ENCODE results near the gene NLRP6.

DNA sequence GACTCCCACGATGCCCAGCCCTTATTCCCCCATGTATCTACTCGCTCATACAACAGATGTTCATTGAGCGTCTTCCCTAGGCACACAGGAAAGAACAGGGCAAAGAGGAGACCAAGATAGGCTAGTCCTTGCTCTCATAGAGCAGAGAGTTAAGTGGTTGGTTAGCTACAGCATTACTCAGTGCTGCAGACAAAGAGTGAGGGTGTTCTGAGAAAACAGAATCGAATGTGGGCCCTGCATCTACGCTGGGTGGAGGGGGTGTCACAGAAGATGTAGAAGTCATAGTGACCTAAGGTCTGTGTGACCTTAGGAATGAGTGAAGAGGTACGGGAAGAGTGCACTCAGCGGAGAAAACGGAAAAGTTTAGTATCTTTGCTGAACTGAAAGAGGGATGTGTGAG, 29.1 kb upstream of the NLRP6 start:
- TF ChIP-seq, protein P1, sequence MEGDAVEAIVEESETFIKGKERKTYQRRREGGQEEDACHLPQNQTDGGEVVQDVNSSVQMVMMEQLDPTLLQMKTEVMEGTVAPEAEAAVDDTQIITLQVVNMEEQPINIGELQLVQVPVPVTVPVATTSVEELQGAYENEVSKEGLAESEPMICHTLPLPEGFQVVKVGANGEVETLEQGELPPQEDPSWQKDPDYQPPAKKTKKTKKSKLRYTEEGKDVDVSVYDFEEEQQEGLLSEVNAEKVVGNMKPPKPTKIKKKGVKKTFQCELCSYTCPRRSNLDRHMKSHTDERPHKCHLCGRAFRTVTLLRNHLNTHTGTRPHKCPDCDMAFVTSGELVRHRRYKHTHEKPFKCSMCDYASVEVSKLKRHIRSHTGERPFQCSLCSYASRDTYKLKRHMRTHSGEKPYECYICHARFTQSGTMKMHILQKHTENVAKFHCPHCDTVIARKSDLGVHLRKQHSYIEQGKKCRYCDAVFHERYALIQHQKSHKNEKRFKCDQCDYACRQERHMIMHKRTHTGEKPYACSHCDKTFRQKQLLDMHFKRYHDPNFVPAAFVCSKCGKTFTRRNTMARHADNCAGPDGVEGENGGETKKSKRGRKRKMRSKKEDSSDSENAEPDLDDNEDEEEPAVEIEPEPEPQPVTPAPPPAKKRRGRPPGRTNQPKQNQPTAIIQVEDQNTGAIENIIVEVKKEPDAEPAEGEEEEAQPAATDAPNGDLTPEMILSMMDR (conservative IDR thresholded peaks at IDR 0.05; ENCODE audit: low read length), result no peak
- TF ChIP-seq EZH2phosphoT487 (IDR thresholded peaks at IDR 0.05; ENCODE audit: borderline replicate concordance, low read depth, low read length), result no peak

Data from OCI-LY7 (cell line).